Pancreas (tissue), 10 donors: Measurements from ENCODE around the gene HAUS8. TPM values are rescaled to one million over a fixed set of nuclear protein-coding genes. Genes with fewer than 3 reads are reported as not detected.

Source experiments
- ATAC-seq, 4 donors: fragments of 200-7000 bp; cut with Tn5 transposase; one replicate each; pipeline versions ENCODE4 v1.8.0 to v1.9.1; 2020; ENCODE audit warnings: mild to moderate bottlenecking in 4 of 4, moderate library complexity in 4 of 4
- DNase-seq, 6 donors: peaks; one replicate each; pipeline ENCODE4 v3.0.0-alpha.2; 2020
- FAIRE-seq: peaks from 2 replicates; lab custom pipeline; 2012; peaks lifted over from hg19 to GRCh38; lab: Jason Lieb, UNC
- H3K27ac ChIP-seq, 4 donors: fragments of 200-600 bp; sonication (generic); 1 replicate in 3 of 4; 2 replicates in 1 of 4; pipeline versions ENCODE4 v1.5.0 to v1.8.0; 2020
- H3K27me3 ChIP-seq, 4 donors: fragments of 200-600 bp; one replicate each; pipeline ENCODE4 v1.8.0; 2021
- H3K36me3 ChIP-seq, 3 donors: fragments of 200-600 bp; sonication (generic) in 1 of 3; one replicate each; pipeline versions ENCODE4 v1.5.0 to v1.8.0; 2020 to 2021
- H3K4me1 ChIP-seq, 3 donors: fragments of 200-600 bp; one replicate each; pipeline ENCODE4 v1.8.0; 2021
- H3K4me3 ChIP-seq, 4 donors: fragments of 200-600 bp; sonication (generic) in 2 of 4; one replicate each; pipeline versions ENCODE4 v1.5.0 to v1.8.0; 2020 to 2021
- H3K9me3 ChIP-seq, 4 donors: fragments of 200-600 bp; one replicate each; pipeline ENCODE4 v1.8.0; 2021
- CTCF ChIP-seq, 4 donors: fragments of 200-600 bp; sonication (generic) in 3 of 4; IDR thresholded peaks; one replicate each; pipeline versions ENCODE4 v1.5.0 to v1.8.0; 2021; ENCODE audit warnings: antibody characterized with exemption in 4 of 4
- WGBS, 2 donors: extraction: QIAGEN DNeasy Blood & Tissue Kit; methylation state at CpG; one replicate each; pipeline ENCODE4 v1.1.7; 2013; 5-methylcytosine and 5-hydroxymethylcytosine counted together
- intact Hi-C, 3 donors: fragments of 100-400 bp; cut with DNase I; formaldehyde crosslinking; loops; one replicate each; pipeline versions ENCODE4 v1.11.1 to v1.14.2; 2022
- polyA plus RNA-seq, 2 donors: library from polyadenylated mRNA; stranded (reverse); fragments of 200-250 nt; gene quantifications; one replicate each; pipeline ENCODE4 v1.2.3, GENCODE V29; 2013
- total RNA-seq, 6 donors: library from RNA; stranded (reverse); fragmentation: NEBNext Ultra II Directional in 4 of 6; extraction: Animal tissue kit (Norgen Biotek cat#: 25700) in 4 of 6; gene quantifications; one replicate each; pipeline versions ENCODE4 v1.2.1 to v1.2.4, GENCODE V29; 2021 to 2023
- donor health status: healthy with polysubstance abuse.
- donor health status: DM: no; HTN: no; CAD: no; lungs with moderate emphysema.
- donor health status: DM: no; HTN: no; CAD: no.
- donor health status: control.
- donor health status: control.
- donor health status: Bipolar disorder and iron deficiency.
- donor health status: DM: yes; HTN: yes; CAD: no.
- donor health status: DM: no; HTN: no; CAD: no.
- donor health status: DM: no; HTN: no; CAD: no.
- donor health status: DM: yes; HTN: yes; CAD: no.

Gene HAUS8
- total and polyA plus RNA-seq, 8 donors: 2.0 to 12.0 (median 2.4) TPM

- peaks cover 0 to 14% (median 5%) of the 10 kb centered on the region in 3 donors for H3K36me3 ChIP-seq
- no peak for FAIRE-seq
These were observed 20.5 kb downstream of the HAUS8 start for GRCh38 chr19:17054746-17055145.

GRCh38 chr19:17052439-17052838 is 22.8 kb downstream of the HAUS8 start:
- ATAC-seq: peak in 3 of 4 donors; percentile 72 to 74 (median 74)
- no peaks in the 10 kb centered on the region for H3K9me3 ChIP-seq
- FAIRE-seq: no peak
- H3K4me3 ChIP-seq: no peak overlapping the region
- intact Hi-C loops: loop anchor here in 1 of 3 donors (5.0 kb wide), 1 partner anchor 285 kb away; no protein-coding TSS in a partner anchor
- no peaks in the 10 kb centered on the region for H3K36me3 ChIP-seq
- H3K27me3 ChIP-seq: no peaks in the 10 kb centered on the region
- 63 to 67% methylated on average over 8 of the region's 8 CpGs for WGBS, 2 donors
- peak; percentile 26 to 40 (median 35) for TF ChIP-seq CTCF (IDR thresholded peaks at IDR 0.05)
- DNase-seq: peak in 1 of 6 donors; percentile 34
- H3K27ac ChIP-seq: no peak overlapping the region
- no peaks in the 10 kb centered on the region for H3K4me1 ChIP-seq

More at GRCh38 chr19:17054746-17055145, 20.5 kb downstream of the HAUS8 start:
- Histone ChIP-seq H3K27me3 (no peaks in the 10 kb centered on the region), H3K4me1 (no peaks in the 10 kb centered on the region), H3K9me3 (no peaks in the 10 kb centered on the region), H3K27ac (no peak overlapping the region), H3K4me3 (no peak overlapping the region)
- no peak for DNase-seq
- no peak for ATAC-seq
- no peak for TF ChIP-seq CTCF (IDR thresholded peaks at IDR 0.05)
- 98% methylated on average over 5 of the region's 5 CpGs for WGBS, 2 donors
- intact Hi-C loops: loop anchor here in 1 of 3 donors (5.0 kb wide), 1 partner anchor 287 kb away; no protein-coding TSS in a partner anchor

GRCh38 chr19:17049711-17050280 is 25.5 kb downstream of the HAUS8 start:
- WGBS, 2 donors: 85 to 87% methylated on average over 18 of the region's 18 CpGs
- DNase-seq: no peak

GRCh38 chr19:17048885-17049453 is 26.3 kb downstream of the HAUS8 start:
- FAIRE-seq (no peak), DNase-seq (no peak), ATAC-seq (no peak)
- Histone ChIP-seq H3K27ac (no peak overlapping the region), H3K4me1 (no peaks in the 10 kb centered on the region), H3K9me3 (no peaks in the 10 kb centered on the region), H3K4me3 (no peak overlapping the region), H3K36me3 (no peaks in the 10 kb centered on the region), H3K27me3 (no peaks in the 10 kb centered on the region)
- intact Hi-C loops: no loop called here
- 84 to 87% methylated on average over 16 of the region's 16 CpGs for WGBS, 2 donors
- TF ChIP-seq CTCF (IDR thresholded peaks at IDR 0.05): no peak

More at GRCh38 chr19:17049711-17050280, 25.5 kb downstream of the HAUS8 start:
- H3K9me3 ChIP-seq: no peaks in the 10 kb centered on the region
- intact Hi-C loops: loop anchor here in 1 of 3 donors (5.0 kb wide), 1 partner anchor 282 kb away; no protein-coding TSS in a partner anchor
- FAIRE-seq: no peak
- H3K4me3 ChIP-seq: no peak overlapping the region
- no peaks in the 10 kb centered on the region for H3K27me3 ChIP-seq
- peak in 2 of 4 donors; percentile 29 to 41 for ATAC-seq
- H3K27ac ChIP-seq: no peak overlapping the region
- no peaks in the 10 kb centered on the region for H3K36me3 ChIP-seq
- no peaks in the 10 kb centered on the region for H3K4me1 ChIP-seq
- no peak for TF ChIP-seq CTCF (IDR thresholded peaks at IDR 0.05)
